IPS-18c (cell line): Measurements from ENCODE around the gene HSPA12A.

Experiments used
- H3K4me3 ChIP-seq: 2 replicates; pipeline ENCODE4 v1.7.0; 2013; ENCODE audit warnings: low read depth, mild to moderate bottlenecking, low read length, moderate library complexity; ENCODE audit not compliant: insufficient read depth
- H3K9me3 ChIP-seq: one replicate; pipeline ENCODE4 v1.6.1; 2013; ENCODE audit warnings: mild to moderate bottlenecking, low read length, moderate library complexity; ENCODE audit not compliant: control insufficient read depth, insufficient read depth

Gene HSPA12A

GRCh38 chr10:116710076-116710475 lies 32.3 kb downstream of the HSPA12A start:
- H3K4me3 ChIP-seq = no peak overlapping the region
- H3K9me3 ChIP-seq = no peaks in the 10 kb centered on the region

GRCh38 chr10:116708877-116709276 lies 33.5 kb downstream of the HSPA12A start:
- Histone ChIP-seq H3K9me3 (no peaks in the 10 kb centered on the region), H3K4me3 (no peak overlapping the region)

- no peak overlapping the region for H3K4me3 ChIP-seq
- no peaks in the 10 kb centered on the region for H3K9me3 ChIP-seq
Observed at GRCh38 chr10:116708391-116708821, 34.0 kb downstream of the HSPA12A start.

GRCh38 chr10:116707981-116708380 lies 34.4 kb downstream of the HSPA12A start:
- Histone ChIP-seq H3K4me3 (no peak overlapping the region), H3K9me3 (no peaks in the 10 kb centered on the region)

GRCh38 chr10:116706281-116706680 lies 36.1 kb downstream of the HSPA12A start:
- Histone ChIP-seq H3K9me3 (no peaks in the 10 kb centered on the region), H3K4me3 (no peak overlapping the region)

- H3K4me3 ChIP-seq = no peak overlapping the region
- H3K9me3 ChIP-seq = no peaks in the 10 kb centered on the region
Observed at GRCh38 chr10:116705498-116705897, 36.9 kb downstream of the HSPA12A start.

- Histone ChIP-seq H3K4me3 (no peak overlapping the region), H3K9me3 (no peaks in the 10 kb centered on the region)
Observed at GRCh38 chr10:116704926-116705325, 37.4 kb downstream of the HSPA12A start.

GRCh38 chr10:116702165-116702564 lies 40.2 kb downstream of the HSPA12A start:
- Histone ChIP-seq H3K9me3 (no peaks in the 10 kb centered on the region), H3K4me3 (no peak overlapping the region)

GRCh38 chr10:116699471-116700150 lies 42.8 kb downstream of the HSPA12A start:
- Histone ChIP-seq H3K4me3 (no peak overlapping the region), H3K9me3 (no peaks in the 10 kb centered on the region)

- no peak overlapping the region for H3K4me3 ChIP-seq
Observed at GRCh38 chr10:116699049-116699448, 43.3 kb downstream of the HSPA12A start.

GRCh38 chr10:116698364-116698763 lies 44.0 kb downstream of the HSPA12A start:
- no peaks in the 10 kb centered on the region for H3K9me3 ChIP-seq

More at GRCh38 chr10:116699049-116699448, 43.3 kb downstream of the HSPA12A start:
- no peaks in the 10 kb centered on the region for H3K9me3 ChIP-seq

GRCh38 chr10:116697816-116698215 lies 44.5 kb downstream of the HSPA12A start:
- no peaks in the 10 kb centered on the region for H3K9me3 ChIP-seq
- no peak overlapping the region for H3K4me3 ChIP-seq

More at GRCh38 chr10:116698364-116698763, 44.0 kb downstream of the HSPA12A start:
- H3K4me3 ChIP-seq = no peak overlapping the region

- H3K9me3 ChIP-seq = no peaks in the 10 kb centered on the region
Observed at GRCh38 chr10:116696919-116697318, 45.4 kb downstream of the HSPA12A start.

GRCh38 chr10:116694927-116695268 lies 47.5 kb downstream of the HSPA12A start:
- Histone ChIP-seq H3K9me3 (no peaks in the 10 kb centered on the region), H3K4me3 (no peak overlapping the region)

More at GRCh38 chr10:116696919-116697318, 45.4 kb downstream of the HSPA12A start:
- H3K4me3 ChIP-seq = no peak overlapping the region

GRCh38 chr10:116694243-116694926 lies 48.0 kb downstream of the HSPA12A start:
- Histone ChIP-seq H3K9me3 (no peaks in the 10 kb centered on the region), H3K4me3 (no peak overlapping the region)

- Histone ChIP-seq H3K4me3 (no peak overlapping the region), H3K9me3 (no peaks in the 10 kb centered on the region)
Observed at GRCh38 chr10:116692225-116692624, 50.1 kb downstream of the HSPA12A start.

- no peak overlapping the region for H3K4me3 ChIP-seq
- H3K9me3 ChIP-seq = no peaks in the 10 kb centered on the region
Observed at GRCh38 chr10:116691635-116692034, 50.7 kb downstream of the HSPA12A start.
